Right kidney (tissue), 1 donor: ENCODE data around the gene OGFR.

Source experiments
- DNase-seq: peaks from one replicate; pipeline ENCODE4 v3.0.0-alpha.2; 2016

OGFR gene

DNA sequence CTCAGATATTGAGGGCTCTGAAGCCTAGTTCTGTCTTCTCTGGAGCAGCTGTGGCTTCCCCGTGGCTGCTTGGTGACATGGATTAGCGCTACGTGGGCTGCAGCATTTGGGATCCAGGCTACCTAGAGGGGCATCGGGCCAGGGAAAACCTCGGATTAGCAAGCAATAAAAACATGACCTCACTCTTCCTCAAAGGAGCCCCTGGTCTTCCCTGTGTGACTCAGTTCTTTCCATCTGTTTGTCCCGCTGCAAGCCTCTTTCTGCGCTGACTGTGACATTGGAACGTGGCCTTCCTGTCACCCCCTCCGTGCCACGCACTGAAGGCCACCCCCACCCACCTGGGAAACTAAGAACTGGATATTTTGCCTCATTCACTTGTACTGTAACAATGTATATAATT is 4.8 kb upstream of the OGFR start:
- no peak for DNase-seq

DNA sequence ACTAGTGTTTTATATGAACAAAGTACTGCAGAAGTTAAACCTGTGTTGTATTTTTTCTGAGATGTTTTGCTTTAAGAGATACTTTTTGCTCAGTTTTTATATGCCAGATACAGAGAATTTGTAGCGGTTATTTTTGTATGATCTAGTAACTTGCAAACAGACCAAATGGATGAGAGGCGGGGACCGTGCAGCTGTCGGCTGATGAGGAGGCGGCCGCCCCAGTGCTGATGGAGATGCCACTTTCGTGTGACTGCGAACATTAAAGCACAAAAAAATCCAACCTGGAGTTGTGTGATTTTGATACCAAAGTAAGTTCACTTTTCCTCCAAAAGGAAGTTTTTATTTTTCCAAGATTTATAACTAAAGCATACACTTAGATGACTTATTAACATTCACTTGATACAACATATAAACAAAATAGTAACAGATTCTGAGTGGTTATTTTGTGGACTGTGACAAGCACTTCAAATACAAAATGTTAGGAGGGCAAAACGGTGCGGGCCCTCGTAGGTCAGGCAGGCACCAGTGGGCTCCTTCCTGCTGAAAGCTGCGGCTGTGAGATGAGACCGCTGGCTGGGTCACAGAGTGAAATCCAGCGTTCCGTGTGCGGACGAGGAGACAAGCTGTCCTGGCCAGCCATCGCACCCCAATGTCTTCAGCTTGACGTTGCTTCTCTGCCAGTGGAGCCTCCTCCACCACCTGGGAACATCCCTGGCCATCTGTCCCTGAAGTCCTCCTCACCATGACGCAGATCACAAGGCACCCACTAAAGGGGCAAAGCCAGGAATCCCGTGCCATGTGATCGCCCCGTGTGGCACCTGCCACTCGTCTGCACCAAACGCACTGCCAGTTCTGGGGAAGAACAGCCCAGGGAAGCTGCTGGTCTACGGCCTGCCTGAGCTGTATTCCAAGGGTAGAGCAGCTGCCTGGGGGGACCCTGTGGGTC is 4.0 kb upstream of the OGFR start:
- no peak for DNase-seq

DNA sequence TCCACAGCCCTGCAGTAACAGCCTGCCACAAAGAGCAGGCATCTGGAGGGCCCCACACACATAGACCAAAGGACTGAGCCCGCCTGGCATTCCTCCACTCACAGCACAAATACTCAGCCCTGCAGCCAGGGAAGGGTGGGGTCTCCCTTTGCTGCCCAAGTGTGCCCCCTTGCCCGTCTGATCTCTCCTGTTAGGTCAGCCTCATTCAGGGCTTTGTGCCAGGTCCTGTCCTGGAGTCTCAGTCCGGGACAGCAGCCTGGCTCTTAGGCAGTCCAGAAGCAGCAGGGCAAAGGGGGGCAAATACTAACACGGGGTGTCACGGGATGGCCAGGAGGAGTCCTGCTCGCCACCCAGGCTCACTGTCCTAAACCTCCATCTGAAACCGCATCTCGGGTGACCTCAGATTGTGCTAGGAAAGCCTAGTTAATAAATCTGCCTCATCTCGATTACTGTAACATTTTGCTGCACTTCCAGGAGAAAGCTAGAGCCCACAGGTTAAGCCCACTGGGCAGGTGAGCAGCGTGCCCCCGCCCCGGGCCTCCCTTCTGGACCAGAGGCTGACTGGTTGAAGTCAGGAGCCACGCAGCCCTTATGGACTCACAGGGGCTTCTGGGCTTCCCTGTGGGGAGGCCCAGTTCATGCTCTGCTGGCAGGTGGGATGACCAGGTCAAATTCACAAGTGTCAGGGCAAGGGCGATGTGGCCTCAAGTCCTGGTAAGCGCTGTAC is 3.2 kb upstream of the OGFR start:
- DNase-seq, result no peak

DNA sequence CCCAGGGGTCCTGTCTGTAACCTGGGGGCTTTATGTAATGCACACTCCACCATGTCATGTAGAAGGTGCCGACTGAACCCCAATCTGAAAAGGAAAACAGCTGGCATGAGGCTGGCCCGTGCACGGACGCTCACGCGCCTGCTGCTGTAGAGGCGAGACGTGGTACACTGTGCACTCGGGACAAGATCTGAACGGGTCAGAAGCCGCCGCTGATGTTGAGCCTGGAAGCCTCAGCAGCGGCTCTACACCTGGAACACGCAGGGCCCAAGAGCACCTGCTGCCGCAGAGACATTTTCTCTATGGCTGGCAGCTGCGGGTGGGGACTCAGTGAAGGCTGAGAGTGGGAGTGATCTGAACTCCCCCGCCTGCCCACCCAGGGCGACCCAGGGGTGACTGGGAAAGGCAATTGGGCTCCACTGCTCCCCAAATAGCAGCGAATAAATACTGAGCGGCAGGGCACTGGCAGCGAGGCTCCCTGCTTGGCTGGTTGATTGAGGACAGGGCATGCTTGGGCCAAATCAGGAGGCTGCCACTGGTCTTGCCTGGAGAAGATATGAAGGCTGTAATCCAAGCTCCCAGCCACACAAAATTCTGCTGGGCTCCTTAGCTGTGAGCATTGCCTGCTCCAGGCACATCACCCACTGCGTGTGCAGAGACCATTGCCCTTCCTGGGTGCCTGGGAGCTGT is 2.5 kb upstream of the OGFR start:
- no peak for DNase-seq

DNA sequence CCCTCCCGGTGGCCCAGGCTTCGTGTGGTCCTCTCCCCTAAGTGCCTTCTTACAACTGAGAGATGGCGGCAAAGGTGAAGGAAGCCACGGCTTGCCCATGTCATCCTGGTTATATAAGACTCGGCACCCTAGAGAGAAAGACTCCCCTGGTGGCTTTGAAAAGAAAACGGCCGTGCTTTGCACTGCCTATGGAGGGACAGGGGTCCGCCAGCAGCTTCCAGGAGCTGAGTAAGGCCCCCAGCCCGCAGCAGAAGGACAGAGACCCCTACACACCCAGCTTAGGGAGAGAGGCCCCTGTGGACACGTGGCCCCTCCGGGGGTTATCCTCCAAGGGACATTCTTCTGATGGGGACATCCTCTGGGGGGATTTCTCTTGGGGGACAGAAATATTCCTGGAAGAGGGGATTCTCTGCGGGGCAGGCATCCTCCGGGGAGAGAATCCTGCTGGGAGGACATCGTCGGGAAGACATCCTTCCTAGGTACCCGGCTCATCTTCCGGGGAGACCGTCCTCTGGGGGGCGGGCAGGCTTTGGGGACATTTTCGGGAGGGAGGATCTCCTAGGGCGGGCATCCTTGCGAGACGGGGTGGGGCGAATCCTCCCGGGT is 511 bp upstream of the OGFR start:
- no peak for DNase-seq

DNA sequence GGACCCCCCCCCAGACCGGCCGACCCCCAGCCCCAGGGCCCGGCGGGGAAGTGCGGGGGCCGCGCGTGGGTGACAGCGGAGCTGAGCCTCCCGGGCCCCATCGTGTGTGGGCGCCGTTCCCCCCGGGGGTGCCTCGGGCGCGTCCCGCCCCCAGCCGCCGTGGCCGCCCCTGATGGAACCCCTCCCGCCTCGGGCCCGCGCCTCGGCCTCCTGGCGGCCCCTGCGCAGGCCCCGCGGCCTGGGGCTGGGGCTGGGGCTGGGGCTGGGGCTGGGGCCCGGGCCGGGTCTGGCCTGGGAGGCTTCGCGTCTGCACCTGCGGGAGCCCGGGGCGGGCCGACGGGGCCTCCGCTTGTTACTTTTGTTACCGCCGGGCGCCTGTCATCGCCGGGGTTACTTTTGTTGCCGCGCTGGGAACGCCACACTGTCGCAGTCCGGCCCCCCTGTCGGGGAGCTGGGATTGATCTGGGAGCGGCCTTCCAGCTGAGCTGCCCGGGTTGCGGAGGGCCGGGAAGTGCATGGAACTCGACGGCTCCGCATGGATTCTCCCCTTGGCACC is 598 bp downstream of the OGFR start:
- no peak for DNase-seq

DNA sequence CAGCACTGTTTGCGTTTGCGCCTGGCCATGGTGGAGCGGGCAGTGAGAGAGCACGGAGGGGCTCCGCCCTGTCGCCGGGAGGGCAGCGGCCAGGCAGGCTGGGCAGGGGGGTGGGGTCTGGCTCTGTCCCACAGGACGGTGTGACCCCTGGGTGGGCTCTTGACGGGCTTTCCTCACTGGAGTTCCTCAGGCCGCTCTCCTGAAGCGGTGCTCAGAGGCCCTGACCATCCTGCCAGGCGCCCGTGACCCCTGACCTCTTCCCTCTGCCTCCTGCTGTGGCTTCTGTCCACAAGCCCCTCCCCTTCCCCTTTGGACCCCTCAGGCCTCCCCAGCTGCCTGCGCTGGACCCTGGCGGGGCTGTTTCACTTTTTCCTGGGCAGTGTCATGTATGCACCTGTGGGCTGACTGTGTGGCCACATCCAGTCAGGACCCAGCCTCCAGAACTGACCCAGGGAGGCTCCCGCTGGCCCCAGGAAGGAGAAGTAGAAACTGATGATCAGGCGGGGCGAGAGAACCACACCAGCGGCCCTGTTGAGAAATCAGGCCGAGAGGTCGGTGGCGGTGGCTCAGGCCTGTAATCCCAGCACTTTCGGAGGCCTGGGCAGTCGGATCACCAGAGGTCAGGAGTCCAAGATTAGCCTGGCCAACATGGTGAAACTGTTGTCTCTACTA is 1.2 kb downstream of the OGFR start:
- DNase-seq, result no peak

DNA sequence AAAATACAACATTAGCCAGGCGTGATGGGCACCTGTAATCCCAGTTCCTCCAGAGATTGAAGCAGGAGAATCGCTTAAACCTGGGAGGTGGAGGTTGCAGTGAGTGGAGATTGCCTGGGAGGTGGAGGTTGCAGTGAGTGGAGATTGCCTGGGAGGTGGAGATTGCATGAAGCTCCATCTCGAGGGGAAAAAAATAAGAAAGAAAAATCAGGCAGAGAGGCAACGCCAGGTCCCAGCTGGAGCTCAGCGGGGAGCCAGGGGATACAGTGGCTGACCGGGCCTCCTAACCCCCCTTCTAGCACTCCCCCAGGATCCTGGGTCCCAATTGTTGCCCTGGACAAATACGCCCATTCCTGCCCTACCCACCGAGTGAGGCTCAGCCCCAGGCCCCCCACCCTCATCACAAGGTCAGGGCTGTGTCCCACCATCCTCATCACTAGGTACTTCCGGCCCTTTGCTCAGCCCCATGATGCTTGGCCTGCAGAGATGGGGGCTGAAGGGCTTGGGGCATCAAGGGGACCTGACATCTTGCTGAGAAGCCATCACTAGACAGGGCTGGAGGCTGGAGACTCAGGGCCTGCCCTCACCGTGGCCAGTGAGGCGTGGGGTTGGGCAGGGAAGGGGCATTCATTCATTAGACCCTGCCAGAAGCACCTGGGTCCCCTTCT is 1.9 kb downstream of the OGFR start:
- no peak for DNase-seq

DNA sequence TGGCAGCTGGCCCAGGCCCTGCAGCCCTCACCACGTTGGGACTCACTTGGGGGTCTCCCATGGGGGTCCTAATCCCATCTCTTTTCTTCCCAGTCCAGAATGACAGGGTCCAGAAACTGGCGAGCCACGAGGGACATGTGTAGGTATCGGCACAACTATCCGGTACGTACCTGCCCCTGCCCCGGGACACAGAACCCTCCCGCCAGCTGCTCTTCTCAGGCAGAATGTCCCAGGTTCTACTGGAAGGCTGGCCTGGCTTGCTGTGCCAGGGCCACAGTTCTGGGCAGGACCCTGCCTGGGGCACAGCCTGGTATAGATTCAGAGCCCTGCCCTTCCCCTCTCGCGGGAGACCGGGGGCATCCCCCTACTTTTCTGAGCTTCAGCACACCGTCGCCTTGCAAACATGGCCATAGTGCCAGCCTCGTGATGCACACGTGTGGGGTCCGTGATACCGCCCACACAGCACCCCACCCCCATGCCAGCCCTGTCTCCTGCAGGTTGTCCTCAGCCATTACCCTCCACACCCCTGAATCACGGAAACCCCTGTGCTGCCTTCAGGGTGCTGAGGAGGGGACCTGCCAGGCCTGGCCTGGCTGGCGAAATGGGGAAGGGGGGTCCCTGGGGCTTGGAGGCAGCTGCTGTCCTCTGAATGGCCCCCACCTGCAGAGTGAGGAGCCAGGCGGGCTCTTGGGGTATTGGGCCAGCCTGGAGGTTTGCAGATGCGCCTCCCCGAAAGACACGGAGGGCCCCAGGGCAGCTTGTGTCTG is 3.0 kb downstream of the OGFR start:
- no peak for DNase-seq

DNA sequence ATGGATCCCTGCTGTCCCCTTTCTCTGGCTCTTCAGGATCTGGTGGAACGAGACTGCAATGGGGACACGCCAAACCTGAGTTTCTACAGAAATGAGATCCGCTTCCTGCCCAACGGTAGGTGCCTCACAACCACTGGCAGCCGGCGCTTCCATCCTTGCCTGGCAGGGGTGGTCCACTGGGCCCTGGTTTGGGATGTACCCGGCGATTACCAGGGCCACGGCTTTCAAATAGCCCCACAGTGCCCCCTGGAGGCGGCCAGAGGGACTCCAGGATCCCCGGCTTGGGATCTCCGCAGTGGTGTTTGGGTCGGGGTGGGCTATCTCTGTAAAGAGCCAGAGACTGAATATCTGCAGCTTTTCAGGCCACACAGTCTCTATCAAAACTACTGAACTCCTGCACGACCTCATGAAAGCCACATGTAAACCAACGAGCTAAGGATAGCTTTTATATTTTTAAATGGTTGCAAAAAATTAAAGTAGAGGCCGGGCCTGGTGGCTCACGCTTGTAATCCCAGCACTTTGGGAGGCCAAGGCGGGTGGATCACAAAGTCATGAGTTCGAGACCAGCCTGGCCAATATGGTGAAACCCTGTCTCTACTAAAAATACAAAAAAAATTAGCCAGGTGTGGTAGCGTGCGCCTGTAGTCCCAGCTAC is 3.7 kb downstream of the OGFR start:
- no peak for DNase-seq

DNA sequence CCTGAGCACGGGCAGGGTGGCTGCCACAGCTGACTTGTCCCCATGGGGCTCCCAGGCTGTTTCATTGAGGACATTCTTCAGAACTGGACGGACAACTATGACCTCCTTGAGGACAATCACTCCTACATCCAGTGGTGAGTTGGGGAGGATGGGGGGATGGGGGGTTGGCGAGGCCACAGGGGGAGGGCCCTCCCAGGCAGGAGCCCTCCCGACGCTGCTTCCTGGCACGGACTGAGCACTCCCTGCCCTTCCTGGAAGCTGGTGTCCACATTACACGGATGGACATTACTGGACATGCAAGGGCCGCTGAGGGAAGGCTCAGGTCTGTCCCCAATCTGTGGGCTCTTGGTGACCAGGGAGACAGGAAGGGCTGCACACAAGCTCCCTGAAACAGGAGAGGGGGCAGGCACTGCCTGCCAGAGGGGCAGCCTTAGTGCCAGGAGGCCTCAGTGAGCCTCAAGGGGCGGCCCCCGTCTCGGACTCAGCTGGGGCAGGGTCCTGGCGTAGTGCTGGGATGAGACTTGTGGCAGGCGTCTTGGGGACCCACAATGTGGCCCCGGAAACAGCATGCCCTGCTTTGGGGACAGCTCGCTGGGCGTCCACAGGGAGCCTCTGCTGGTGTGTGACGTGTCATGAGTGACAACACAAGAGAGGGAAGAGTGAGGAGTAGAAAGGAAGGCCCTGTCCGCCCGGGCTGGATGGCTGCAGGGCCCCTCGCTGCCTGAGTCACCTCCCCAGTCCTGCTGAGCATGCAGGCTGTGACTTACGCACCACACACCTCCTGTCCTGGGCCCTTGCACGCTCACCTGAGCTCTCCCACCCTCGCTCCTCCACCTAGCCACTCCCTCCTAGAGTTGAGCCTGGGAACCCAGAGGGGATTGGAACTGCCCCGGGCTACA is 5.1 kb downstream of the OGFR start:
- no peak for DNase-seq

DNA sequence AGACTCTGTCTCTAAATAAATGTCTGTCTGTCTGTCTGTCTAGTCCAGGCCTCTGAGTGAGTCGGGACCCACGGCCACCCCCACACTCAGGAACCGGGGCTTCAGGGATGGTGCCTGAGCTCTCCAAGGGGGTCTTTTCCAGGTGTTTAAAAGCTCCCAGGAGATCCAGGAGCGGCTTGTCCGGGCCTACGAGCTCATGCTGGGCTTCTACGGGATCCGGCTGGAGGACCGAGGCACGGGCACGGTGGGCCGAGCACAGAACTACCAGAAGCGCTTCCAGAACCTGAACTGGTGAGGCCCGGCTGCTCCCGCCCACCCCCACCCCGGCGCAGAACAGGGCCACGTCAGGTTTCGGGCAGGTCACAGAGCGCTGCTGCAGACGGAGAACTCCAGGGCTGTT is 6.7 kb downstream of the OGFR start:
- DNase-seq, result no peak

DNA sequence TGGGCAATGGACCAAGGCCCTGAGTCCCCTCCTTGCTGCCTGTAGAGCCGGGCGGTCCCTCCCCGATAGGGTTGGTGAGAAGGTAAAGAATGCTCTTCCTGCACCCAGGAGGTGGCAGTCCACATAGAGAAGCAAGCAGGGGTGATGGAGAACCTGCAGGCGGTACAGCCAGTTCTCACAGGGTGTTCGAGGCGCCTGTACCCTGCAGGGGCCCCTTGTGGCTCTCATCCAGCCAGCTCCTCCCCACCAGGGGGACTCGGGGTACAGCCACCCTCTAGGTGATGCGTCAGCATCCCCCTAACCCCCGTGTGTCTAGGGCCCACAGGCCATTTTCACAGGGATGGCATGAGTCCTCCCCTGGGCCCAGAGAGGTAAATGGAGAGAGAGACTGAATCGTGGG is 7.1 kb downstream of the OGFR start:
- no peak for DNase-seq

DNA sequence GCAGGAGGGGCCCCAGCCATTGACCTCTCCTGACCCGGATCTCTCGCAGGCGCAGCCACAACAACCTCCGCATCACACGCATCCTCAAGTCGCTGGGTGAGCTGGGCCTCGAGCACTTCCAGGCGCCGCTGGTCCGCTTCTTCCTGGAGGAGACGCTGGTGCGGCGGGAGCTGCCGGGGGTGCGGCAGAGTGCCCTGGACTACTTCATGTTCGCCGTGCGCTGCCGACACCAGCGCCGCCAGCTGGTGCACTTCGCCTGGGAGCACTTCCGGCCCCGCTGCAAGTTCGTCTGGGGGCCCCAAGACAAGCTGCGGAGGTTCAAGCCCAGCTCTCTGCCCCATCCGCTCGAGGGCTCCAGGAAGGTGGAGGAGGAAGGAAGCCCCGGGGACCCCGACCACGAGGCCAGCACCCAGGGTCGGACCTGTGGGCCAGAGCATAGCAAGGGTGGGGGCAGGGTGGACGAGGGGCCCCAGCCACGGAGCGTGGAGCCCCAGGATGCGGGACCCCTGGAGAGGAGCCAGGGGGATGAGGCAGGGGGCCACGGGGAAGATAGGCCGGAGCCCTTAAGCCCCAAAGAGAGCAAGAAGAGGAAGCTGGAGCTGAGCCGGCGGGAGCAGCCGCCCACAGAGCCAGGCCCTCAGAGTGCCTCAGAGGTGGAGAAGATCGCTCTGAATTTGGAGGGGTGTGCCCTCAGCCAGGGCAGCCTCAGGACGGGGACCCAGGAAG is 7.7 kb downstream of the OGFR start:
- no peak for DNase-seq

DNA sequence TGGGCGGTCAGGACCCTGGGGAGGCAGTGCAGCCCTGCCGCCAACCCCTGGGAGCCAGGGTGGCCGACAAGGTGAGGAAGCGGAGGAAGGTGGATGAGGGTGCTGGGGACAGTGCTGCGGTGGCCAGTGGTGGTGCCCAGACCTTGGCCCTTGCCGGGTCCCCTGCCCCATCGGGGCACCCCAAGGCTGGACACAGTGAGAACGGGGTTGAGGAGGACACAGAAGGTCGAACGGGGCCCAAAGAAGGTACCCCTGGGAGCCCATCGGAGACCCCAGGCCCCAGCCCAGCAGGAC is 8.2 kb downstream of the OGFR start:
- DNase-seq, result no peak

DNA sequence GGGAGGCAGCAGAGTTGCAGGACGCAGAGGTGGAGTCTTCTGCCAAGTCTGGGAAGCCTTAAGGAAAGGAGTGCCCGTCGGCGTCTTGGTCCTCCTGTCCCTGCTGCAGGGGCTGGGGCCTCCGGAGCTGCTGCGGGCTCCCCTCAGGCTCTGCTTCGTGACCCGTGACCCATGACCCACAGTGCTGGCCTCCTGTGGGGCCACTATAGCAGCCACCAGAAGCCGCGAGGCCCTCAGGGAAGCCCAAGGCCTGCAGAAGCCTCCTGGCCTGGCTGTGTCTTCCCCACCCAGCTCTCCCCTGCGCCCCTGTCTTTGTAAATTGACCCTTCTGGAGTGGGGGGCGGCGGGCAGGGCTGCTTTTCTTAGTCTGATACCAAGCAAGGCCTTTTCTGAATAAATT is 9.0 kb downstream of the OGFR start:
- DNase-seq, result no peak

DNA sequence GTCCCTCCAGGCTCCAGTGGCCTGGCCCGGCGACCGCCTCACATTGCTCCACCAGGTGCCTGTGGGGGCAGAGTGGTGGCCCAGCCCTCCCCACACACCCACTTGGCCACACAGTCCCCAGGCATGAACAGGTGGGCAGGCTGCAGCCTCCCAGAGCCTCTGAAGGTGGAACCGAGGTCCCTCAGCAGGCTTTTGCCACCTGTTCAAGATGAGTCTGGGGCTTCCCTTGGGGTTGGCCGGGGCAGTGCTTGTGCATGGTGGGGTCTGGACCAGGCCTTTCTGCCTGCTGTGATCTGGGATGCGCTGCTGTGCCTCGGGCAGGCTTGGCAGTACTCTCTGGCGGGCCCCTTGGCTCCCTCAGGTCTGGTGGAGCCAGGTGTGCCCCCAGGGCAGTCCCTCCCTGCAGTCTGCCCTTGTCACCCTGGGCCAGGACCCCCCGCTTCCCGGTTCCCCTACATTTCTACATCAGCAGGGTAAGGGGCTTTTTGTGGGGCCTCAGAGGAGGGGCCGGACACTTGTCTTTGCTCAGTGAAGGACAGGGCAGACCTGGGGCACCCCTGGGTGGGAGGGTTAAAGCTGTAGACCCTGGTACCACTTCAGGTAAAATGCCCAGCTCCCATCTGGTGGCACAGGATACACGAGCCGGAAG is 9.5 kb downstream of the OGFR start:
- no peak for DNase-seq

DNA sequence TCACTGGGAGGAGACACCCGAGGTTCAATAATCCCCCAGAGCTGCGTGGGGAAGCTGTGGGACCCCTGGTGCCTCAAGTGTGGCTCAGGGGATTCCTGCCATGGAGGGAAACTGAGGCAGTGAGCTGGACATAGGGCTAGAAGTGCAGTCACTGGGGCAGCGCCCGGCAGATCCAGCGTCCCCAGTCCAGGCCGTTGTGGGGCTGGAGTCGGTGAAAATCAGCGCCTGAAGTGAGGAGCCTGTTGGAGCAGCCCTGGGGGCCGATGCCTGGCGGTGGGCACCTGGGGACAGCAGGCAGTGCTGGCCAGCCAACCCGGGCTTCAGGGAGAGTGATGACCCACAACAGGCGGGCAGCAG is 10.1 kb downstream of the OGFR start:
- DNase-seq, result no peak
